Inferior parietal cortex (tissue), 1 donor: ENCODE measurements around the gene CFAP70.

Source experiments
- DNase-seq: peaks from one replicate; pipeline ENCODE4 v3.0.0-alpha.2; 2016; ENCODE audit errors: extremely low spot score

CFAP70 gene

GRCh38 chr10:73215749-73216148 lies 142.9 kb downstream of the CFAP70 start:
- DNase-seq = no peak

- DNase-seq = no peak
These were observed 147.4 kb downstream of the CFAP70 start for GRCh38 chr10:73211106-73211811.

- no peak for DNase-seq
These were observed 148.1 kb downstream of the CFAP70 start for GRCh38 chr10:73210395-73211105.

GRCh38 chr10:73209705-73210104 lies 149.0 kb downstream of the CFAP70 start:
- DNase-seq = no peak

- no peak for DNase-seq
These were observed 150.8 kb downstream of the CFAP70 start for GRCh38 chr10:73207883-73208282.

- DNase-seq = no peak
These were observed 152.3 kb downstream of the CFAP70 start for GRCh38 chr10:73206385-73206784.

- no peak for DNase-seq
These were observed 152.8 kb downstream of the CFAP70 start for GRCh38 chr10:73205890-73206289.

GRCh38 chr10:73205081-73205480 lies 153.6 kb downstream of the CFAP70 start:
- DNase-seq = no peak
